Measurements from ENCODE around the gene CCDC59. TPM values are rescaled to one million over a fixed set of nuclear protein-coding genes. Genes with fewer than 3 reads are reported as not detected.

The CCDC59 gene
- 10 to 100 TPM in 5 of 6 experiments, 1 to 10 TPM in 1; 9.1 to 22.9 (median 12.1) TPM for total RNA-seq
- long read RNA-seq, partial matches to known transcripts: 0 of 1 reads
- long read RNA-seq, other reads (novel, unspliced or antisense): 0 of 1 reads

GRCh38 chr12:82358200-82359114 lies at the start of gene CCDC59, which contains the start of gene METTL25:
Gene CCDC59, minus strand, starts transcription at chr12:82358387. Its CDS starts 11 bp downstream, at chr12:82358376.
Gene METTL25, plus strand, starts transcription at chr12:82358529. Its CDS starts 37 bp downstream, at chr12:82358566.
- peaks cover 0 to 27% (median 16%) of the 10 kb centered on the region in 4 donors for H3K4me1 ChIP-seq
- under 1% methylated on average over 52 of the region's 61 CpGs for WGBS (ENCODE audit: insufficient coverage, low coverage, low lambda C conversion rate, missing lambda C conversion rate)

GRCh38 chr12:82407481-82407880 lies 49.3 kb upstream of the CCDC59 start:
- no peak for DNase-seq
- H3K36me3 ChIP-seq: no peaks in the 10 kb centered on the region
- H3K9me3 ChIP-seq: no peaks in the 10 kb centered on the region
- intact Hi-C loops (cut with DNase I): no loop called here
- no peak overlapping the region for H3K4me3 ChIP-seq
- no peak overlapping the region for H3K27ac ChIP-seq
- no peaks in the 10 kb centered on the region for H3K27me3 ChIP-seq
- no peaks in the 10 kb centered on the region for H3K4me1 ChIP-seq
- WGBS (ENCODE audit: insufficient coverage, low coverage, low lambda C conversion rate, missing lambda C conversion rate): 58% methylated on average over 5 of the region's 5 CpGs
- ATAC-seq: no peak
- TF ChIP-seq CTCF (IDR thresholded peaks at IDR 0.05) (no peak), POLR2A (IDR thresholded peaks at IDR 0.05) (no peak)

More at GRCh38 chr12:82358200-82359114, at the start of gene CCDC59, which contains the start of gene METTL25:
- Histone ChIP-seq H3K36me3 (peaks cover 0 to 20% (median under 1%) of the 10 kb centered on the region in 4 donors), H3K27me3 (no peaks in the 10 kb centered on the region), H3K4me3 (peak within 1 kb of the TSS; percentile 60 to 84 (median 78)), H3K9me3 (no peaks in the 10 kb centered on the region), H3K27ac (peak within 1 kb of the TSS; percentile 95 to 99 (median 96))
- intact Hi-C loops (cut with DNase I): no loop called here
- ATAC-seq: peak; percentile 97 to 99 (median 98)
- peak; percentile 77 for TF ChIP-seq POLR2A (IDR thresholded peaks at IDR 0.05)
- peak; percentile 73 to 97 (median 94) for TF ChIP-seq CTCF (IDR thresholded peaks at IDR 0.05)
- DNase-seq: peak; percentile 97 to 98 (median 97)

DNA sequence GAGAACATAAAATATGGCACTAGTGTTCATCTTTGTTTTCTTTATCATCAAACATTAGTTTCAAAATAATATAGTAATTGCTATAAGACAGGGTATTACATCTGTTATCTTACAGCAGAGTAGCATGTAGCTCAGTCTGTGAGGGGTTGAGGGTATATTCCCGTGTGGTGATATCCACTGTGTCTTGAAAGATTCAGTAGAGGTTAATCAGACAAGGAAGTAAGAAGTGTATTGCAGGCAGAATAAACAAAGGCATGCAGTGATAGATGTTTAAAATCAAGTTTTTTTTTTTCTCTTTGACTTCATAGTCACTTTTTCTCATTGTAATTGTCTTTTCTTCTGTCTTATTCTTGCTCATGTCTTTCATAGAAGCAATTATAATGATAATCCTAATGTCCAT lies 48.5 kb upstream of the CCDC59 start:
- H3K36me3 ChIP-seq: no peaks in the 10 kb centered on the region
- no peaks in the 10 kb centered on the region for H3K27me3 ChIP-seq
- 86% methylated on average over 1 of the region's 1 CpG for WGBS (ENCODE audit: insufficient coverage, low coverage, low lambda C conversion rate, missing lambda C conversion rate)
- intact Hi-C loops (cut with DNase I): no loop called here
- no peaks in the 10 kb centered on the region for H3K9me3 ChIP-seq
- DNase-seq (no peak), ATAC-seq (no peak)
- H3K4me3 ChIP-seq: no peak overlapping the region
- H3K4me1 ChIP-seq: no peaks in the 10 kb centered on the region
- no peak overlapping the region for H3K27ac ChIP-seq
- TF ChIP-seq POLR2A (IDR thresholded peaks at IDR 0.05) (no peak), CTCF (IDR thresholded peaks at IDR 0.05) (no peak)

- no peak for TF ChIP-seq CTCF (IDR thresholded peaks at IDR 0.05)
- TF ChIP-seq POLR2A (IDR thresholded peaks at IDR 0.05): no peak
- 84% methylated on average over 2 of the region's 2 CpGs for WGBS (ENCODE audit: insufficient coverage, low coverage, low lambda C conversion rate, missing lambda C conversion rate)
- no peaks in the 10 kb centered on the region for H3K9me3 ChIP-seq
- H3K4me1 ChIP-seq: no peaks in the 10 kb centered on the region
- H3K27me3 ChIP-seq: no peaks in the 10 kb centered on the region
- DNase-seq: no peak
- H3K4me3 ChIP-seq: no peak overlapping the region
- intact Hi-C loops (cut with DNase I): no loop called here
- H3K27ac ChIP-seq: no peak overlapping the region
- peaks cover 0 to 3% (median 0%) of the 10 kb centered on the region in 4 donors for H3K36me3 ChIP-seq
- ATAC-seq: no peak
Measured at GRCh38 chr12:82400819-82401218, 42.6 kb upstream of the CCDC59 start.
